HepG2 (cell line): ENCODE measurements around the gene HIC1.

Experiments
- NCOR1 ChIP-seq: fragments of 200-600 bp; sonication (generic); IDR thresholded peaks from 2 replicates; pipeline ENCODE4 v1.7.0; 2017; ENCODE audit warnings: antibody characterized with exemption, low read length, borderline replicate concordance
- ZNF136 ChIP-seq: sonication (generic); formaldehyde crosslinking; IDR thresholded peaks from 2 replicates; pipeline ENCODE4 v1.8.1; 2022; ENCODE audit warnings: low read depth, mild to moderate bottlenecking, moderate library complexity, missing genetic modification reagents
- ZNF615 ChIP-seq: sonication (generic); formaldehyde crosslinking; IDR thresholded peaks from 2 replicates; pipeline ENCODE4 v1.5.0; 2020; ENCODE audit warnings: mild to moderate bottlenecking, missing genetic modification reagents, borderline replicate concordance

GRCh38 chr17:2057175-2057759, 2.4 kb downstream of the HIC1 start:
- TF ChIP-seq NCOR1 (no peak), ZNF136 (no peak), ZNF615 (CRISPR knock-in tag) (no peak)
